K562 (cell line): ENCODE measurements around the gene NVL. TPM values are rescaled to one million over a fixed set of nuclear protein-coding genes. Genes with fewer than 3 reads are reported as not detected.

ENCODE experiments used
- ARID1B ChIP-seq: fragments of 450-650 bp; IDR thresholded peaks from 2 replicates; pipeline ENCODE4 v1.6.1; 2016; ENCODE audit warnings: antibody characterized with exemption, mild to moderate bottlenecking, inconsistent platforms
- DPF2 ChIP-seq: fragments of 450-650 bp; IDR thresholded peaks from 2 replicates; pipeline ENCODE4 v1.6.1; 2016
- FIP1L1 ChIP-seq: fragments of 200-400 bp; formaldehyde crosslinking; IDR thresholded peaks from 2 replicates; pipeline ENCODE4 v1.6.1; 2018; ENCODE audit warnings: mild to moderate bottlenecking, low read depth, low read length; ENCODE audit not compliant: poor library complexity, severe bottlenecking
- FOXA3 ChIP-seq, 2 experiments: fragments of 450-650 bp in 1 of 2; sonication (generic) in 1 of 2; formaldehyde crosslinking; IDR thresholded peaks in 1 of 2; conservative IDR thresholded peaks in 1 of 2; 2 replicates each; pipeline versions ENCODE4 v1.4.0 to v1.8.0; 2020 to 2022; ENCODE audit warnings: mild to moderate bottlenecking in 2 of 2, missing genetic modification reagents in 1 of 2
- MCM7 ChIP-seq, 2 experiments: fragments of 450-650 bp; IDR thresholded peaks; 2 replicates each; pipeline ENCODE4 v1.6.1; 2016 to 2018
- NBN ChIP-seq: fragments of 450-650 bp; IDR thresholded peaks from 2 replicates; pipeline ENCODE4 v1.6.1; 2016; ENCODE audit warnings: low read depth, mild to moderate bottlenecking
- SIRT6 ChIP-seq: IDR thresholded peaks from one replicate; pipeline ENCODE4 v1.6.1; 2012; ENCODE audit warnings: low read depth, mild to moderate bottlenecking, control low read depth, inconsistent platforms, low read length, moderate library complexity
- SRF ChIP-seq, 2 experiments: fragments of 250-450, 450-650 bp in 1 of 2; sonication (Bioruptor Pico) in 1 of 2; sonication (generic) in 1 of 2; formaldehyde crosslinking; IDR thresholded peaks; 2 replicates each; pipeline versions ENCODE4 v1.5.0 to v1.5.1; 2020 to 2022; ENCODE audit warnings: mild to moderate bottlenecking in 1 of 2, missing genetic modification reagents in 1 of 2
- ZNF12 ChIP-seq: sonication (generic); formaldehyde crosslinking; IDR thresholded peaks from 2 replicates; pipeline ENCODE4 v1.4.0; 2020; ENCODE audit warnings: mild to moderate bottlenecking, missing genetic modification reagents
- ZNF175 ChIP-seq: fragments of 200-800 bp; sonication (Bioruptor generic); IDR thresholded peaks from 2 replicates; pipeline ENCODE4 v1.6.1; 2016; ENCODE audit warnings: low read depth, mild to moderate bottlenecking, missing genetic modification characterization, missing compliant biosample characterization
- ZNF408 ChIP-seq: fragments of 250-450 bp; sonication (Bioruptor Pico); IDR thresholded peaks from 2 replicates; pipeline ENCODE4 v1.4.0; 2020; ENCODE audit warnings: low read depth, mild to moderate bottlenecking, moderate library complexity
- ZNF77 ChIP-seq: fragments of 250-450 bp; sonication (Bioruptor Pico); IDR thresholded peaks from 2 replicates; pipeline ENCODE4 v1.5.0; 2020
- polyA plus RNA-seq, 8 experiments: library from polyadenylated mRNA; depleted of rRNA in 4 of 8; stranded (reverse) in 5 of 8; unstranded in 3 of 8; fragments of >200 nt; fragmentation: Nextera tagmentation in 2 of 8; fragmentation: Illumina TruSeq in 1 of 8; extraction: Ambion mirVana in 2 of 8; extraction: Trizol in 1 of 8; gene quantifications; 2 replicates each; pipeline versions ENCODE4 v1.2.1 to v1.2.3, GENCODE V29; 2011 to 2014; ENCODE audit warnings: inconsistent platforms in 1 of 8, missing spikeins in 1 of 8
- total RNA-seq, 7 experiments: library from RNA; depleted of rRNA in 6 of 7; stranded (reverse); fragments of >200 nt in 6 of 7; fragmentation: Illumina TruSeq in 2 of 7; extraction: Trizol in 2 of 7; gene quantifications; 2 replicates each; pipeline versions ENCODE4 v1.2.1 to v1.2.3, GENCODE V29; 2011 to 2021; ENCODE audit warnings: low replicate concordance in 1 of 7
- TF ChIP-seq, protein P1 (sequence below): fragments of 200-600 bp; sonication (generic); IDR thresholded peaks from one replicate; pipeline ENCODE4 v1.6.1; 2012; ENCODE audit warnings: mild to moderate bottlenecking, low read depth, low read length, inconsistent platforms

NVL gene
- total and polyA plus RNA-seq, 9 of the 15 experiments (the other 6 are each of a cell fraction or from before 2014, with no cell fraction given) = 32.5 to 86.6 (median 62.9) TPM

GRCh38 chr1:224357626-224358124 lies 27.7 kb upstream of the NVL start (continued):
- TF ChIP-seq FOXA3 (CRISPR knock-in tag; conservative IDR thresholded peaks at IDR 0.05 in 1 of 2, IDR thresholded peaks at IDR 0.05 in 1 of 2) (0 out of 4 replicates have a peak, but pooled peaks of 1 of the 2 experiments have one; percentile 2), ZNF77 (0 out of 2 replicates have a peak, but pooled peaks have one; percentile 44), ZNF12 (CRISPR knock-in tag) (no peak), SRF (CRISPR knock-in tag; IDR thresholded peaks at IDR 0.05) (0 out of 4 replicates have a peak, but pooled peaks of 1 of the 2 experiments have one; percentile 26), ZNF175 (CRISPR knock-in tag) (0 out of 2 replicates have a peak, but pooled peaks have one; percentile 63), MCM7 (IDR thresholded peaks at IDR 0.05) (no peak), NBN (0 out of 2 replicates have a peak, but pooled peaks have one; percentile 61), FIP1L1 (no peak), DPF2 (peak; percentile 36), SIRT6 (no peak), ARID1B (0 out of 2 replicates have a peak, but pooled peaks have one; percentile 16), ZNF408 (no peak)
- TF ChIP-seq, protein P1, sequence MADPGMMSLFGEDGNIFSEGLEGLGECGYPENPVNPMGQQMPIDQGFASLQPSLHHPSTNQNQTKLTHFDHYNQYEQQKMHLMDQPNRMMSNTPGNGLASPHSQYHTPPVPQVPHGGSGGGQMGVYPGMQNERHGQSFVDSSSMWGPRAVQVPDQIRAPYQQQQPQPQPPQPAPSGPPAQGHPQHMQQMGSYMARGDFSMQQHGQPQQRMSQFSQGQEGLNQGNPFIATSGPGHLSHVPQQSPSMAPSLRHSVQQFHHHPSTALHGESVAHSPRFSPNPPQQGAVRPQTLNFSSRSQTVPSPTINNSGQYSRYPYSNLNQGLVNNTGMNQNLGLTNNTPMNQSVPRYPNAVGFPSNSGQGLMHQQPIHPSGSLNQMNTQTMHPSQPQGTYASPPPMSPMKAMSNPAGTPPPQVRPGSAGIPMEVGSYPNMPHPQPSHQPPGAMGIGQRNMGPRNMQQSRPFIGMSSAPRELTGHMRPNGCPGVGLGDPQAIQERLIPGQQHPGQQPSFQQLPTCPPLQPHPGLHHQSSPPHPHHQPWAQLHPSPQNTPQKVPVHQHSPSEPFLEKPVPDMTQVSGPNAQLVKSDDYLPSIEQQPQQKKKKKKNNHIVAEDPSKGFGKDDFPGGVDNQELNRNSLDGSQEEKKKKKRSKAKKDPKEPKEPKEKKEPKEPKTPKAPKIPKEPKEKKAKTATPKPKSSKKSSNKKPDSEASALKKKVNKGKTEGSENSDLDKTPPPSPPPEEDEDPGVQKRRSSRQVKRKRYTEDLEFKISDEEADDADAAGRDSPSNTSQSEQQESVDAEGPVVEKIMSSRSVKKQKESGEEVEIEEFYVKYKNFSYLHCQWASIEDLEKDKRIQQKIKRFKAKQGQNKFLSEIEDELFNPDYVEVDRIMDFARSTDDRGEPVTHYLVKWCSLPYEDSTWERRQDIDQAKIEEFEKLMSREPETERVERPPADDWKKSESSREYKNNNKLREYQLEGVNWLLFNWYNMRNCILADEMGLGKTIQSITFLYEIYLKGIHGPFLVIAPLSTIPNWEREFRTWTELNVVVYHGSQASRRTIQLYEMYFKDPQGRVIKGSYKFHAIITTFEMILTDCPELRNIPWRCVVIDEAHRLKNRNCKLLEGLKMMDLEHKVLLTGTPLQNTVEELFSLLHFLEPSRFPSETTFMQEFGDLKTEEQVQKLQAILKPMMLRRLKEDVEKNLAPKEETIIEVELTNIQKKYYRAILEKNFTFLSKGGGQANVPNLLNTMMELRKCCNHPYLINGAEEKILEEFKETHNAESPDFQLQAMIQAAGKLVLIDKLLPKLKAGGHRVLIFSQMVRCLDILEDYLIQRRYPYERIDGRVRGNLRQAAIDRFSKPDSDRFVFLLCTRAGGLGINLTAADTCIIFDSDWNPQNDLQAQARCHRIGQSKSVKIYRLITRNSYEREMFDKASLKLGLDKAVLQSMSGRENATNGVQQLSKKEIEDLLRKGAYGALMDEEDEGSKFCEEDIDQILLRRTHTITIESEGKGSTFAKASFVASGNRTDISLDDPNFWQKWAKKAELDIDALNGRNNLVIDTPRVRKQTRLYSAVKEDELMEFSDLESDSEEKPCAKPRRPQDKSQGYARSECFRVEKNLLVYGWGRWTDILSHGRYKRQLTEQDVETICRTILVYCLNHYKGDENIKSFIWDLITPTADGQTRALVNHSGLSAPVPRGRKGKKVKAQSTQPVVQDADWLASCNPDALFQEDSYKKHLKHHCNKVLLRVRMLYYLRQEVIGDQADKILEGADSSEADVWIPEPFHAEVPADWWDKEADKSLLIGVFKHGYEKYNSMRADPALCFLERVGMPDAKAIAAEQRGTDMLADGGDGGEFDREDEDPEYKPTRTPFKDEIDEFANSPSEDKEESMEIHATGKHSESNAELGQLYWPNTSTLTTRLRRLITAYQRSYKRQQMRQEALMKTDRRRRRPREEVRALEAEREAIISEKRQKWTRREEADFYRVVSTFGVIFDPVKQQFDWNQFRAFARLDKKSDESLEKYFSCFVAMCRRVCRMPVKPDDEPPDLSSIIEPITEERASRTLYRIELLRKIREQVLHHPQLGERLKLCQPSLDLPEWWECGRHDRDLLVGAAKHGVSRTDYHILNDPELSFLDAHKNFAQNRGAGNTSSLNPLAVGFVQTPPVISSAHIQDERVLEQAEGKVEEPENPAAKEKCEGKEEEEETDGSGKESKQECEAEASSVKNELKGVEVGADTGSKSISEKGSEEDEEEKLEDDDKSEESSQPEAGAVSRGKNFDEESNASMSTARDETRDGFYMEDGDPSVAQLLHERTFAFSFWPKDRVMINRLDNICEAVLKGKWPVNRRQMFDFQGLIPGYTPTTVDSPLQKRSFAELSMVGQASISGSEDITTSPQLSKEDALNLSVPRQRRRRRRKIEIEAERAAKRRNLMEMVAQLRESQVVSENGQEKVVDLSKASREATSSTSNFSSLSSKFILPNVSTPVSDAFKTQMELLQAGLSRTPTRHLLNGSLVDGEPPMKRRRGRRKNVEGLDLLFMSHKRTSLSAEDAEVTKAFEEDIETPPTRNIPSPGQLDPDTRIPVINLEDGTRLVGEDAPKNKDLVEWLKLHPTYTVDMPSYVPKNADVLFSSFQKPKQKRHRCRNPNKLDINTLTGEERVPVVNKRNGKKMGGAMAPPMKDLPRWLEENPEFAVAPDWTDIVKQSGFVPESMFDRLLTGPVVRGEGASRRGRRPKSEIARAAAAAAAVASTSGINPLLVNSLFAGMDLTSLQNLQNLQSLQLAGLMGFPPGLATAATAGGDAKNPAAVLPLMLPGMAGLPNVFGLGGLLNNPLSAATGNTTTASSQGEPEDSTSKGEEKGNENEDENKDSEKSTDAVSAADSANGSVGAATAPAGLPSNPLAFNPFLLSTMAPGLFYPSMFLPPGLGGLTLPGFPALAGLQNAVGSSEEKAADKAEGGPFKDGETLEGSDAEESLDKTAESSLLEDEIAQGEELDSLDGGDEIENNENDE = no peak
